Left ventricle myocardium inferior (tissue), 1 donor: ENCODE measurements around the gene WNT11. TPM values are rescaled to one million over a fixed set of nuclear protein-coding genes. Genes with fewer than 3 reads are reported as not detected.

Experiments used
- DNase-seq: peaks from one replicate; pipeline ENCODE4 v3.0.0-alpha.2; 2020
- H3K27ac ChIP-seq: fragments of 200-600 bp; replicated peaks from 2 replicates; pipeline ENCODE4 v1.8.0; 2021
- H3K27me3 ChIP-seq: fragments of 200-600 bp; 2 replicates; pipeline ENCODE4 v1.8.0; 2021; ENCODE audit warnings: low read depth
- H3K36me3 ChIP-seq: fragments of 200-600 bp; 2 replicates; pipeline ENCODE4 v1.8.0; 2021
- H3K4me1 ChIP-seq: fragments of 200-600 bp; 2 replicates; pipeline ENCODE4 v1.8.0; 2021
- H3K4me3 ChIP-seq: fragments of 200-600 bp; 2 replicates; pipeline ENCODE4 v1.8.0; 2021; ENCODE audit warnings: mild to moderate bottlenecking, moderate library complexity
- H3K9me3 ChIP-seq: fragments of 200-600 bp; replicated peaks from 2 replicates; pipeline ENCODE4 v1.8.0; 2021
- CTCF ChIP-seq: fragments of 200-600 bp; IDR thresholded peaks from 2 replicates; pipeline ENCODE4 v1.8.0; 2021; ENCODE audit warnings: antibody characterized with exemption, mild to moderate bottlenecking, borderline replicate concordance
- intact Hi-C: fragments of 100-400 bp; cut with micrococcal nuclease; formaldehyde crosslinking; loops from one replicate; pipeline ENCODE4 v1.11.0; 2022
- total RNA-seq: library from RNA; stranded (reverse); fragmentation: NEBNext Ultra II Directional; extraction: Animal tissue kit (Norgen Biotek cat#: 25700); gene quantifications from one replicate; pipeline ENCODE4 v1.2.1, GENCODE V29; 2021
- donor health status: DM: no; HTN: yes; CAD: no; lungs with severe emphysema.

WNT11 gene
- total RNA-seq, 1 donor from 2014 or later, result 22.7 TPM

- Histone ChIP-seq H3K27ac (no peak overlapping the region), H3K36me3 (no peaks in the 10 kb centered on the region), H3K4me3 (no peak overlapping the region), H3K9me3 (no peaks in the 10 kb centered on the region), H3K27me3 (peaks cover 17% of the 10 kb centered on the region), H3K4me1 (peaks cover 29% of the 10 kb centered on the region)
- DNase-seq, result no peak
- intact Hi-C loops, result no loop called here
- TF ChIP-seq CTCF, result no peak
These were observed 31.6 kb upstream of the WNT11 start for GRCh38 chr11:76237914-76238313.

- peak overlapping the region; percentile 92 for H3K27ac ChIP-seq
- intact Hi-C loops, result no loop called here
These were observed 30.8 kb upstream of the WNT11 start for GRCh38 chr11:76237000-76237649.

GRCh38 chr11:76236092-76236999, 30.0 kb upstream of the WNT11 start:
- peaks cover 1% of the 10 kb centered on the region for H3K27me3 ChIP-seq
- peaks cover 29% of the 10 kb centered on the region for H3K4me1 ChIP-seq
- intact Hi-C loops, result no loop called here
- H3K4me3 ChIP-seq, result peak overlapping the region; percentile 83
- H3K36me3 ChIP-seq, result no peaks in the 10 kb centered on the region
- peak overlapping the region; percentile 92 for H3K27ac ChIP-seq
- no peaks in the 10 kb centered on the region for H3K9me3 ChIP-seq
- TF ChIP-seq CTCF, result no peak
- DNase-seq, result peak; percentile 67

More at GRCh38 chr11:76237000-76237649, 30.8 kb upstream of the WNT11 start:
- DNase-seq, result no peak
- H3K4me3 ChIP-seq, result peak overlapping the region; percentile 83
- H3K4me1 ChIP-seq, result peaks cover 29% of the 10 kb centered on the region
- H3K36me3 ChIP-seq, result no peaks in the 10 kb centered on the region
- H3K9me3 ChIP-seq, result no peaks in the 10 kb centered on the region
- no peak for TF ChIP-seq CTCF
- H3K27me3 ChIP-seq, result peaks cover 9% of the 10 kb centered on the region

- Histone ChIP-seq H3K36me3 (no peaks in the 10 kb centered on the region), H3K4me1 (peaks cover 29% of the 10 kb centered on the region), H3K27me3 (no peaks in the 10 kb centered on the region), H3K9me3 (no peaks in the 10 kb centered on the region), H3K27ac (peak overlapping the region; percentile 92), H3K4me3 (peak overlapping the region; percentile 83)
- DNase-seq, result peak; percentile 84
- peak; percentile 9 for TF ChIP-seq CTCF
- intact Hi-C loops, result no loop called here
These were observed 29.2 kb upstream of the WNT11 start for GRCh38 chr11:76235233-76236091.
